Activated T-cell treated with anti-CD3 and anti-CD28 coated beads for 24 hours (primary cell): ENCODE measurements around the gene THSD7A.
"Not testable (repeated sequence)": the region's sequence is repeated elsewhere in the genome, so short reads cannot be mapped to it uniquely, and the experiment has no call there.

ENCODE experiments used
- DNase-seq: peaks from one replicate; pipeline ENCODE4 v3.0.0-alpha.2; 2020; ENCODE audit warnings: low read depth

Gene THSD7A

GRCh38 chr7:11587048-11587447 lies 244.9 kb downstream of the THSD7A start:
- DNase-seq, result no peak

- no peak for DNase-seq
Measured at GRCh38 chr7:11584406-11585031, 247.5 kb downstream of the THSD7A start.

- no peak for DNase-seq
Measured at GRCh38 chr7:11579141-11579540, 252.9 kb downstream of the THSD7A start.

- no peak for DNase-seq
Measured at GRCh38 chr7:11576310-11576709, 255.7 kb downstream of the THSD7A start.

GRCh38 chr7:11573128-11573750 lies 258.8 kb downstream of the THSD7A start:
- no peak for DNase-seq

- no peak for DNase-seq
Measured at GRCh38 chr7:11570922-11571550, 261.0 kb downstream of the THSD7A start.

- DNase-seq, result no peak
Measured at GRCh38 chr7:11570205-11570604, 261.8 kb downstream of the THSD7A start.

- DNase-seq, result no peak
Measured at GRCh38 chr7:11567571-11567970, 264.4 kb downstream of the THSD7A start.

GRCh38 chr7:11557627-11558026 lies 274.4 kb downstream of the THSD7A start:
- no peak for DNase-seq

- no peak for DNase-seq
Measured at GRCh38 chr7:11552676-11553296, 279.2 kb downstream of the THSD7A start.

GRCh38 chr7:11551470-11551869 lies 280.5 kb downstream of the THSD7A start:
- no peak for DNase-seq

GRCh38 chr7:11548532-11548931 lies 283.5 kb downstream of the THSD7A start:
- DNase-seq, result no peak

- DNase-seq, result no peak
Measured at GRCh38 chr7:11541330-11541729, 290.7 kb downstream of the THSD7A start.

GRCh38 chr7:11540271-11540761 lies 291.7 kb downstream of the THSD7A start:
- no peak for DNase-seq

- no peak for DNase-seq
Measured at GRCh38 chr7:11539853-11540252, 292.1 kb downstream of the THSD7A start.

GRCh38 chr7:11538751-11539299 lies 293.2 kb downstream of the THSD7A start:
- DNase-seq, result no peak

- no peak for DNase-seq
Measured at GRCh38 chr7:11533229-11533820, 298.7 kb downstream of the THSD7A start.

GRCh38 chr7:11529382-11529781 lies 302.6 kb downstream of the THSD7A start:
- DNase-seq, result no peak

- DNase-seq, result no peak
Measured at GRCh38 chr7:11527707-11528106, 304.3 kb downstream of the THSD7A start.

GRCh38 chr7:11524476-11525397 lies 307.3 kb downstream of the THSD7A start:
- no peak for DNase-seq

- DNase-seq, result not testable (repeated sequence)
Measured at GRCh38 chr7:11521964-11522499, 310.0 kb downstream of the THSD7A start.
